ENCODE measurements around the gene FAM174B. TPM values are rescaled to one million over a fixed set of nuclear protein-coding genes. Genes with fewer than 3 reads are reported as not detected.

Gene FAM174B
- total and polyA plus RNA-seq, 3 donors from 2014 or later = 15.7 to 18.7 (median 18.6) TPM

- Histone ChIP-seq H3K27me3 (no peaks in the 10 kb centered on the region), H3K9me3 (no peaks in the 10 kb centered on the region), H3K4me3 (no peak overlapping the region), H3K36me3 (ENCODE audit: low read depth, missing control alignments) (no peaks in the 10 kb centered on the region), H3K27ac (no peak overlapping the region), H3K4me1 (peaks cover 6% of the 10 kb centered on the region)
- DNase-seq = no peak
- intact Hi-C loops (cut with DNase I; ENCODE audit: low total_unique reads) = no loop called here
- WGBS, 2 donors = 77 to 99% methylated on average over 6 to 7 of the region's 7 CpGs
- TF ChIP-seq POLR2A (IDR thresholded peaks at IDR 0.05) (no peak), CTCF (IDR thresholded peaks at IDR 0.05) (no peak)
Observed at GRCh38 chr15:92613841-92614240, 41.7 kb downstream of the FAM174B start.

- Histone ChIP-seq H3K27ac (no peak overlapping the region), H3K9me3 (no peaks in the 10 kb centered on the region), H3K27me3 (no peaks in the 10 kb centered on the region), H3K4me3 (no peak overlapping the region), H3K36me3 (ENCODE audit: low read depth, missing control alignments) (no peaks in the 10 kb centered on the region), H3K4me1 (peaks cover 2% of the 10 kb centered on the region)
- DNase-seq = no peak
- TF ChIP-seq CTCF (IDR thresholded peaks at IDR 0.05) (no peak), POLR2A (IDR thresholded peaks at IDR 0.05) (no peak)
- intact Hi-C loops (cut with DNase I; ENCODE audit: low total_unique reads) = no loop called here
- WGBS, 2 donors = 88 to 93% methylated on average over 4 of the region's 4 CpGs
Observed at GRCh38 chr15:92612891-92613290, 42.7 kb downstream of the FAM174B start.

DNA sequence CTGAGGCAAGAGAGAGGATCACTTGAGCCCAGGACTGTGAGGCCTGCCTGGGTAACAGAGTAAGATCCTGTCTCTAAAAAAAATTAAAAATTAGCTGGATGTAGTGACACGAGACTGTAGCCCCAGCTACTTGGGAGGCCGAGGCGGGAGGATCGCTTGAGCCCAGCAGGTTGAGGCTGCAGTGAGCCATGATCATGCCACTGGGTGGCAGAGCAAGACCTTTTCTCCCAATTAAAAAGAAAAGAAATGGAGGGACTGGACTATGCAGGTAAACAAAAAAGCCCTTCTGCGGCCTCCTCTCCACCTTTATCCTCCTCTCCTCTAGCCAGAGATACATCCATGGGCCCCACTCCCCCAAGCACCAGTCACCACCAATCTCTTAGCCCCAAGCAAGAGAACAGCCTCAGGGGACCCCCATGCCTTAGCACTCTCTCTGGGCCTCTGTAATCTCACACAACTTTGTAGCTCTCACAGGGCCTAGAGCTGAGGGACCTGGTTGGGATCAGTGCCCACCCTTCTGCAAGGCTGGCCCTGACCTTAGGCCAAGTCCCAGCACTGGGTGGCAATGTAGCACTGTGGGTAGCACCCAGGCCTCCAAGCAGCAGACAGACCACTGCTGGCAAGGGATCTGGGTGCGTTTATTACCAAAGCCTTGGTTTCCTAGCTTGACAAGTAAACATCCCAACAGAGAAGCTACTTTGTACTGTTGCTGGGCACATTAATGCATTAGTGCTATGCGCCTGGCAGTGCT, 43.4 kb downstream of the FAM174B start:
- Histone ChIP-seq H3K27ac (no peak overlapping the region), H3K27me3 (no peaks in the 10 kb centered on the region), H3K4me3 (no peak overlapping the region), H3K9me3 (no peaks in the 10 kb centered on the region), H3K4me1 (no peaks in the 10 kb centered on the region), H3K36me3 (ENCODE audit: low read depth, missing control alignments) (no peaks in the 10 kb centered on the region)
- 77% methylated on average over 6 to 7 of the region's 7 CpGs for WGBS, 2 donors
- no peak for DNase-seq
- intact Hi-C loops (cut with DNase I; ENCODE audit: low total_unique reads) = no loop called here
- no peak for TF ChIP-seq POLR2A (IDR thresholded peaks at IDR 0.05)
- no peak for TF ChIP-seq CTCF (IDR thresholded peaks at IDR 0.05)

GRCh38 chr15:92611150-92611549, 44.4 kb downstream of the FAM174B start:
- Histone ChIP-seq H3K9me3 (no peaks in the 10 kb centered on the region), H3K4me3 (no peak overlapping the region), H3K27ac (no peak overlapping the region), H3K27me3 (no peaks in the 10 kb centered on the region), H3K4me1 (no peaks in the 10 kb centered on the region), H3K36me3 (ENCODE audit: low read depth, missing control alignments) (no peaks in the 10 kb centered on the region)
- intact Hi-C loops (cut with DNase I; ENCODE audit: low total_unique reads) = no loop called here
- DNase-seq = no peak
- no peak for TF ChIP-seq CTCF (IDR thresholded peaks at IDR 0.05)
- TF ChIP-seq POLR2A (IDR thresholded peaks at IDR 0.05) = no peak

DNA sequence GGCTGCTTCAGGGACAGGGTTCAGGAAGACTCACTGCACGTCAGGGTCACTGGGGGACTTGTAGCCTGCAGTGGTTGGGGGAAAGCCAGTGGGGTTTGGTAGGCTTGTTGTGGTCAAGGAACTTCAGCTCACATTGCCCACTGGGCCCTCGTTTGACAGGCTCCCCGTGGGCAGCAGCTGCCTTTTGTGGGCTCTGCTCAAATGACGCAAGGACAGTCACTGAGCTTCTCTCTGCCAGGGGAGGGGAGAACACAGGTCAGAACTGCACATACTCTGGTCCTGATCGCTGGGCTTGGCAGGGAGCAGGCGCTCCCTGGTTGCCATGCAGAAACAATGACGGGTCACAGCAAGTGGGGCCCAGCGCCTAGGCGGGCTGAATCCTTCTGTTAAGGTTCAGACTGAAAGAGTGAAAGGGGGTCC, 45.5 kb downstream of the FAM174B start:
- 86 to 94% methylated on average over 9 of the region's 9 CpGs for WGBS, 2 donors
- intact Hi-C loops (cut with DNase I; ENCODE audit: low total_unique reads) = no loop called here

More for the DNA sequence above, 45.5 kb downstream of the FAM174B start:
- no peaks in the 10 kb centered on the region for H3K27me3 ChIP-seq
- no peaks in the 10 kb centered on the region for H3K9me3 ChIP-seq
- no peak overlapping the region for H3K4me3 ChIP-seq
- H3K27ac ChIP-seq = no peak overlapping the region
- no peaks in the 10 kb centered on the region for H3K4me1 ChIP-seq
- no peak for DNase-seq
- TF ChIP-seq CTCF (IDR thresholded peaks at IDR 0.05) = no peak
- no peak for TF ChIP-seq POLR2A (IDR thresholded peaks at IDR 0.05)
- H3K36me3 ChIP-seq (ENCODE audit: low read depth, missing control alignments) = no peaks in the 10 kb centered on the region

Measured in testis (tissue), 3 donors.